GM21447 (cell line): ENCODE data around the gene AMBRA1.
"Not testable (repeated sequence)": the region's sequence is repeated elsewhere in the genome, so short reads cannot be mapped to it uniquely, and the experiment has no call there.

Experiments
- ATAC-seq: cut with Tn5 transposase; IDR thresholded peaks from one replicate; pipeline ENCODE4 v1.9.1; 2021; ENCODE audit not compliant: unreplicated experiment

AMBRA1 gene

DNA sequence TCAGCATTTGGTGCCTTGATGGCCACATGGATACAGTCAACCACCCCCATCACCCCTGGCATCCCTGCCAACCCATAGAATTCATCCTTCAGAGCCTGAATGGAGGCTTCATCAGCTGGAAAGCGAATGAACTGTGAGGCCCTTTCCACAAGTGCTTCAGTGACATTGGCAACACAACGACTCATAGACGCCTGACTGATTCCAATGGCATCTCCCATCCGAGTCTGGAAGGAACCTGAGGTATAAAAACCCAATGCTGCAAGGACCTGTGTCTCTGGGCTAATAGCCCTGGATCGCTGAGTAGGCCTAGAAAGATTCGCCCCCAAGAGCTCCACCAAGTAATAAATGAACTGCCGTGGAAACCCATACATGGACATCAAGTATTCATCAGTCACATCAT, 21.9 kb upstream of the AMBRA1 start:
- ATAC-seq, result no peak

DNA sequence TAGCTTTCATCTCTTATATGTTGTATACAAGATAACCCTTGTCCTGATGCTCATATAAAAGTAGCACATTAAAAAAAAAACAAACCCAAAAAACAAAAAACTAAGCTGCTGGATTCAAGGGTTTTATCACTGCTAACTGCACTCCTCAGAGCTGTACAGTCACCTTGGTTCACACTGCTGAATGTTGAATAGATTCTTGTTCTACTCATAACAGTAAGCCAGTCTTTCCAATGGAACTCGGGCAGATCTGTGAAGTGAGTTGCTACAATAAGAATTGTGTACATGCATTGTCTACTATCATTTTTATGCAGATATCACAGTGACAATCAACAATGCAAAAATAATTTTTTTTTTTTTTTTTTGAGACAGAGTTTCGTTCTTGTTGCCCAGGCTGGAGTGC, 18.5 kb upstream of the AMBRA1 start:
- ATAC-seq, result no peak

DNA sequence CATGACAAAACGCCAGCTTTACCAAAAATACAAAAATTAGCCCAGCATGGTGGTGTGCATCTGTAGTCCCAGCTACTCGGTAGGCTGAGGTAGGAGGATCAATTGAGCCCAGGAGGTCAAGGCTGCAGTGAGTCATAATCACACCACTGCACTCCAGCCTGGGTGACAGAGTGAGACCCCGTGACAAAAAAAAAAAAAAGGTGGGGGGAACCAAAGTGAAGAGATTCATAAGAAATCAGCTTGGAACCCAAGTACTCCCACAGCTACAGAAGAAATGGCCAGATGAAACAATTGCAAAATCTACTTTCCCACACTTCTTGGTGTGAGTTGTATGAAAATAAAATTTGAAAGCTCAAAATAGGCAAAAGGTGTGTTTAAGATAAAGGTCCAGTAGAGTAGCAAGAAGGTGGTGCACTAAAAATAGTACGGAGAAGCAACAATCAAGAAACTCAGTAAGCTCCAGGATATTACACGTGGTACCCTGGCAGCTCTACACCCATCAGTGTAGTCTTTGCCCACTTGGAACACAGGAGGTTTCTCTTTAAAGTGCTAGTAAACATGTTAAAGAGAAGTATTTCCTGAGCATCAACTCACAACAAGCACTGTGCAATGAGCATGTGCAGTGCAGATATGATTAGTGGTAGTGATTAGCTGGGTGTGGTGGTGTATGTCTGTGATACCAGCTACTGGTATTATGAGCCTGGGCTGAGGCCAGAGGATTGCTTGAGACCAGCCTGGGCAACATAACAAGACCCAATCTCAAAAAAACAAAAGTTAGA, 17.9 kb upstream of the AMBRA1 start:
- ATAC-seq, result no peak

DNA sequence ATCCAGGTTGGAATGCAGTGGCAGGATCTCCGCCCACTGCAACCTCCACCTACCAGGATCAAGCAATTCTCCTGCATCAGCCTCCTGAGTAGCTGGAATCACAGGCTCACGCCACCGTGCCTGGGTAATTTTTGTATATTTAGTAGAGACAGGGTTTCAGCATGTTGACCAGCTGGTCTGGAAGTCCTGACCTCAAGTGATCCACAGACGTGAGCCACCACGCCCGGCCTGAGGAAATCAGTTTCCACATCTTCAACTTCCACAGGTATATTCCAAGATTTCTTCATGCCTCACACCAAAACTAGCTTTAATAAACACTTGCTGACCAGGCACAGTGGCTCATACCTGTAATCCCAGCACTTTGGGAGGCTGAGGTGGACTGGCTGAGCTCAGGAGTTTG, 15.6 kb upstream of the AMBRA1 start:
- no peak for ATAC-seq

DNA sequence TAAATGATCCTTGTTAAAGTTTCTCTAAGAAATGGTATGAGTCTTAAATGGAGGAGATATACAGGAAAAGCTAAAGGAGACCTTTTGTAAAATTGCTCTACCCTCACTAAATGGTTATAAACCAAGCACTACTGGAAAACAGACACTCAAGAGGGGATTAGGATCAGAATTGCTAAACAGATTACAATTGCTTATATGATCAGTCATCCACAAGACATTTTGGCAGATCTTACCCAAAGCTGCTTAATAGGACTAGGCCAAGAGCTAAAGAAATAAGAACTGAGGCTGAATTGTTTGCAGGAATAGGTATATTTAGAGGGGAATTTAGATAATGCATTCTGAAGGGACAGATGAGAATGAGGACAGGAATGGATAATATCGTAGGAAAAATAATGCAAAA, 13.7 kb upstream of the AMBRA1 start:
- ATAC-seq, result no peak

DNA sequence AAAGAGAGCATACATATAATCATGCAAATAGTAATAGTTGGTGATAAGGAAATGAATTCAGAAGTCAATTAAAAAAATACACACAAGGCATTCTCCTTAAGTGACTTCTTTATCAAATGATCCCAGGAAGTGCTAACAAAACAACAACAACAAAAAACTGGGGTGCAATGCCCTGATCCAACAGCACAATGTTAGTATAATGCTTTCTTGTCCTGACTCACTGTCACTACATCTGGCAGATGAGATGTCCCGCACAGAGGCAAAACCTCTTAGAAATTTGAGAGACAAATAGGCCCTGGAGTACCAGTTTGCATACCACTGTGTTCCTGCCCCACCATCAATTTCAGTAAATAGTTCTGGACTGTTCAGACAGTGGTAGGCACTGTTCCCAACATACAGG, 11.0 kb upstream of the AMBRA1 start:
- ATAC-seq, result no peak

DNA sequence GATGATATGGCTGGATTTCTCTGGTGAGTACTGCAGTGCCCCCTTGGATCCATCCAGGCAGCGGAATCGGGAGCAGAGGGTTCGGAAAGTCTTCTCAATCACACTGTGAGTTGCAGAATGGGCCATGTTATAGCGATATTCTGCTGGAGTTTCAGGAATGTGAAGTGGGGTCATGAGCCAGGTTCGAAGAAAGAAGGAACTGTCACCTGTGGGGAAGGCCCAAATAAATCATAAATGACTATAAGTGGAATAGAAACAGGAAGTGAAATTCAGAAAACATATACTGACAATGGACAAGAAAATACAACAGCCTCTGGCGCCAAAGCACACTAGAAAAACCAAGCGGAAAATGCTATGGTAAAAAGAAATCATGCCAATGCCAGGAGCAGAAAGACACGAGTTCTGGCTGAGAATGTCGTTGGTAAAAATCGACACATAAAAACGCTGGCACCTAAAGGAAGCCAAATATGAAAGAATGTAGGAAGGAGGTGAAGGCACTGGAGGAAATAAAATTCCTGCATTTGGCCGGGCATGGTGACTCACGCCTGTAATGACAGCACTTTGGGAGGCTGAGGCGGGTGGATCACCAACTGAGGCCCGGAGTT, 10.0 kb upstream of the AMBRA1 start:
- no peak for ATAC-seq

DNA sequence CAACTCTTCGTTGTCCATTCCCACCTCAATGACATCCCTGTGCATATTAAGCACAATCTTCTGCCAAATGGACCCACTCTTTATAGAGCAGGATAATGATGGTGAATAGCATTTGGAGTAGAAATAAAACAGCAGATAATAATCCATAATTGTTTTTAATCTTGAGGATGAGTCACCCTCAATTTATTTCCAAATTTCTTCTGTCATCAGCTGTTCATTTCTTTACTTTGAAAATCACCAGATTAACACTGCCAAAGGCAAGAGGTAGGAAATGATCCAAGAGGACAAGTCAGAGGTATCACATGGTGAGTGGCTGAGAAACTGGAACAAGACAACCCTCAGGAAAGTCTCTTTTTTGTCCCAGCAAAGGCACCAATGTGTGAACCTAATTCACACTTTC, 7.3 kb upstream of the AMBRA1 start:
- ATAC-seq, result no peak

DNA sequence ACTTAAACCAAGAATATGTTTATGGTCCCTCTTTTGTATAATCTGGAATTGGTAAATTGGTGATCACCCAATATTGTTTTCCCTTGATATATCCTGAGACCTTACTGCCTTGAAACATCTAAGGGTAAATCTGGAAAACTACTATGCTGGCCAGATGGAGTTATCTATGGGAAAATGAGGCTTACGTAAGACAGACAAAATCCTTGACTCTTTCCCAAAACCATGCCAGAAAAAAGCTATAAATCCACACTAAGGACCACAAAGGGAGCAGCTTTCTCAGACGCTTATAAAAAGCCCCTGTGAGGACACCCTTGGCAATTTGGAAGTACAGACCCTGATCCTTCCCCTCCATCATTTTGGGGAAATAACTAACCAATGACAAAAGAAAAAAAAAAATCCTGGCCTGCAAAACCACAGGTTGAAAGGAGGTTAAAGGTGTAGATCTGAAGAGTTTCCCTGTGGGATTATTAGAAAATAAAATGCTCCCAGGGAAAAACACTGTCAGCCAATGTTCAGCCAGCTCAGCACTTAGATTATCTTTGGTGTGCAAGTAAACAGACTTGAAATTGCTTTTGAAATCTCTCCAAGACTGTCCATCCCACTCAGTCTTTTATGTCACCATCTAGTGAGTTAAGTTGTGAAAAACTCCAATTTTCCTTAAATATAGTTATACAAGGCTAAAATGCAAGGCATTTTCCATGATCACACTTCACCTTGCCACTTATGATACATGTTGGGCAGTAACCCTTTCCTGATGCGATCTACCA, 6.6 kb upstream of the AMBRA1 start:
- ATAC-seq, result no peak

DNA sequence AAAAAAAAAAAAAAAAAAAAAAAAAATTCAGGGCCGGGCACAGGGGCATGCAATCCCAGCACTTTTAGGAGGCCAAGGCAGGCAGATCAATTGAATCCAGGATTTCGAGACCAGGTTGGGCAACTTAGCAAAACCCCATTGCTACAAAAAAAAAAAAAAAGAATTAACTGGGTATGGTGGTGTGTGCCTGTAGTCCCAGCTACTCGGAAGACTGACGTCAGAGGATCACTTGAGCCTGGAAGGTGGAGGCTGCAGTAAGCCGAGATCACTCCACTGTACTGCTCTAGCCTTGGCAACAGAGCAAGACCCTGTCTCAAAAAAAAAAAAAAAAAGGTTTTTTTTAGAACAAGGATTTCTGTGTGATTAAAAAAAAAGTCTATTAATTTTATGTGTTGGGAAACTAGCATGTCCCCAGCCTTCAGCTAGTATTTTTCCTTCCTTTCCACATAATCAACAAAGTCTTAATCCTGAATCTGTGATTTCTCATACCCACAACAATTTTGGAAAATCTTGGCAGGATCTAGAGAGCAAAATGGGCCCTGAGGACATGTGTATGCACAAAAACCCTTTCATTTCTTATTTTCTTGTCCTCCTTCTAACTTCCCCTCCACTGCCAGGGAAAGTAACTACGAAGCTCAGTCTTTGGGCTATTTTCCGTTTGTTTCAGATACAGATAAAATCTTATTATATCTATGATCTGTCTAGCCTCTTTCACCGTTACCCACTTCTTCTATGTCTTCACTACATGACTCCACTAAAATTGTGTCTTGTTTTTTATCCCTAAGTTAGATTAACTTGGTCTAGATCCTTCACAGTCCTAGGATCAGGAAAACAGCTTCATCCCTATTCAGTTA, 5.7 kb upstream of the AMBRA1 start:
- ATAC-seq, result no peak

DNA sequence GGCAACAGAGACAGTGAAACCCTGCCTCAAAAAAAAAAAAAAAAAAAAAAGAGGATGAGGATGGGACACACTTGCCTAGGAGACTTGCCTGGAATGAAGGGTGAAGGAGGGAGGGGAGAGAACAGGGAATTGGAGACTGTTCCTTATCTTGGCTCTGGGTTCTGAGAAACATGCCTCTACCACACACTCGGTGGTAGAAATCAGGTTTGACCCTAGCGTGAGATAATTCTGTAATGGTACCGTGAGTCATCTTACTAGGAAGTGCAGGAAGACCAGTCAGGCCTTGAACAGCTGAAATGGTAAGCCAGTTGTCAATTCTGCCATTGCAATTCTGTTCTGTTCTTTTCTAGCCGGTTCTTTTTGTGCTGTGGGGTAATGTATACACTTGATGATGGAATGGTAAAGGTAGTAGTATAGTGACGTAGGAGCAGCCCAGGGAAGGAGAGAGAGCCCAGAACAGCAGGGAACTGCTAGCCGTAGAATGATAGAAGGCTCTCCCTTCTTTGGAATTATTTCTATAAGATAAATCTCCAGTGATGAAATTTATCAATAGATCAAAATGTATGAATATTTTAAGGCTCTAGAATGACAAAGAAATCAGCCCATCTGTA, 3.9 kb upstream of the AMBRA1 start:
- ATAC-seq, result no peak

DNA sequence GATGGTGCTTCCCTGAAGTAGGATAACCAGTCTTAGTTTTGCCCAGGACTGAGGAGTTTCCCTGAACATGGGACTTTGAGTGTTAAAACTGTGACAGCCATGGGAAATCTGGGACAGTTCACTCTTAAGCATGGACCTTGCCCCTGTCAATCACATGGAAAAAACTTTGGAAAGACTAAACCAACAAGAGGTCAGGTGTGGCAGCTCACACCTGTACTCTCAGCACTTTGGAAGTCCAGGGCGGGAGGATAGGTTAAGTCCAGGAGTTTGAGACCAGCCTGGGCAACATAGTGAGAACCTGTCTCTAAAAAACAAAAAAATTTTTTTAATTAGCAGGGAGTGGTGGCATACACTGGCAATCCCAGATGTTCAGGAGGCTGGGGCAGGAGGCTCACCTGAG, 3.3 kb upstream of the AMBRA1 start:
- ATAC-seq, result no peak

DNA sequence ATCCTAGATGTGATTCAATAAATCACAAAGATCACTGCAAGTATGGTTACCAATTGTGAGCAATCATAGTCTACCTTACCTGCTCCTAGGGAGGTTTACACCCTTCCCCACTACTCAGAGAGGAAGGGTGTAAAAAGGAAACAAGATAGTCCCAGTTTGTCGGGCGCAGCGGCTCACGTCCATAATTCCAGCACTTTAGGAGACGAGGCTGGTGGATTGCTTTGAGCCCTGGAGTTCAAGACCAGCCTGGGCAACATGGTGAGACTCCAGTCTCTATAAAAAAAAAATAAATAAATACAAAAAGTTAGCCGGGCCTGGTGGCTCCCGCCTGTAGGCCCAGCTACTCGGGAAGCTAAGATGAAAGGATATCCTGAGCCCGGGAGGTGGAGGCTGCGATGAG, 962 bp upstream of the AMBRA1 start:
- no peak for ATAC-seq

DNA sequence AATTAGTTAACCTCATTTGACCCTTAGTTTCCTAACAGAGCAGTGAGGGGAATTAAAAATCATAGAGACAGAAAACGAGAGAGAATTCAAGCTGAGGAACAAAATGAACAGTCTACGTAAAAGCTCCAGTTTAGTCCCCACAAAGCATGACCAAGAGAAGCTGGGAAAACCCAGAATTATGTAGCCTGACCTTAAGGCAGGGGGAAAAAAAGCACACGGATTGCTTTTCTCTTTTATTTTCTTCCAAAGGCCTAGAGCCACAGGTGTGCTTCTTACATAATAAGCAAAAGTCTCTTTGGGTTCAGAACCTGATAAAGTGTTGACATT, 514 bp upstream of the AMBRA1 start:
- no peak for ATAC-seq

DNA sequence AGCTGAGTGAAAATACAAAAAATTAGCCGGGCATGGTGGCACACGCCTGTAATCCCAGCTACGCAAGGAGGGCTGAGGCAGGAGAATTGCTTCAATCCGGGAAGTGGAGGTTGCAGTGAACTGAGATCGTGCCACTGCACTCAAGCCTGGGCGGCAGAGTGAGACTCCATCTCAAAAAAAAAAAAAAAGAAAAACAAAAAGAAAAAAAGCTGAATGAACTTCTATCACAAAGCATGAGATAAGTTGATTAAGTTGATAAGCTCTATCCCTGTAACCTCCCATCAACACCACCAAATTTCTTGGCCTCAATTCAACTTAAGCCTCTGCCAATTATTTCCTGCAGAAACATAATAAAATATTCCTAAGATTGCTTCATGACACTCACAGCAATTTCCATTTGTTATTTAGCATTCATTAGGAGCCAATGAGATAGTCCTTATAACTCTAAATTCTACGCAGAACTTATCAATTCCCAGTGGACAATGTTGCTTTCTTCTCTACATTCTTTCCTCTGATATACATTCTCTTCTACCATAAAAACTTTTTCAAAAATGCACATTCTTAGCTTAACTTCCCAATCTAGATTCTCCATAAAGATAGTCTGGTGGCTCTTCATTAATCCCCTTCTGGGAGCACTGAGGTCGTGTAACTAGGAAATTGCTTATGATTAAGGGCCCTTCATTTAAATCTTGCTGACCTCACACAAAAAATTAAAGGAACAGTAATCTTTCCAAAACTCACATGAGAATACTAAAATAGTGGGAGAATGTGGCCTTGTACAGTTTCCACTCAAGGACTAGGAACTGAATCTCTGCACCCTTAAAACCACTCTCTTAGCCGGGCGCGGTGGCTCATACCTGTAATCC, 2.9 kb downstream of the AMBRA1 start:
- no peak for ATAC-seq

DNA sequence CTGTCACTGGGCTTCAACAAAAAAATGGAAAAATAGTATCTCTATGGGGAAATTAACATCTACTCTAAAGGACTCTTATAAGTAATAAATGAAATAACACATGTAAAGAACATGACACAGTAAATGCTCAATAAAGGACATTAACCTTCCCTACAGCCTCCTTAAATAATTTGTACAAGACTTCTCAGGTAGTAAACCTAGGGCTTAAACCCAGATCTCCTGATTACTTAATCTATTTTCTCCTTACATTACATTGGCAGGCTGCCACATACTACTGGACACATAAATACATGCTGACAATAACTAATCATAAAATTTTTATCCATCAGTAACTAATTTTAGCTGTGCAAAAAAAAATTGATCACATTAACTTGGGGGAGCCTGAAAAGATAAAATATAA, 4.9 kb downstream of the AMBRA1 start:
- no peak for ATAC-seq

DNA sequence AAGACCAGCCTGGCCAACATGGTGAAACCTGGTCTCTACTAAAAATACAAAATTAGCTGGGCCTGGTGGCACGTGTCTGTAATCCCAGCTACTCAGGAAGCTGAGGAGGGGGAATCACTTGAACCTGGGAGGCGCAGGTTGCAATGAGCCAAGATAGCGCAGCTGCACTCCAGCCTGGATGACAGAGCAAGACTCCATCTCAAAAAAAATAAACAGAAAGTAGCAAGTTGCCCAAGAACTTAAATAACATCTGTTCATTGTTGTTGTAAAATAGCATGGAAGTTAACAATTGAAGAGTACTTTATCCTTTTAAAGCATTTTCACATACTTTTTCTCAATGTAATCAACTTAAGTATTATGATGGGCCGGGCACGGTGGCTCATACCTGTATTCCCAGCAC, 5.7 kb downstream of the AMBRA1 start:
- ATAC-seq, result no peak

DNA sequence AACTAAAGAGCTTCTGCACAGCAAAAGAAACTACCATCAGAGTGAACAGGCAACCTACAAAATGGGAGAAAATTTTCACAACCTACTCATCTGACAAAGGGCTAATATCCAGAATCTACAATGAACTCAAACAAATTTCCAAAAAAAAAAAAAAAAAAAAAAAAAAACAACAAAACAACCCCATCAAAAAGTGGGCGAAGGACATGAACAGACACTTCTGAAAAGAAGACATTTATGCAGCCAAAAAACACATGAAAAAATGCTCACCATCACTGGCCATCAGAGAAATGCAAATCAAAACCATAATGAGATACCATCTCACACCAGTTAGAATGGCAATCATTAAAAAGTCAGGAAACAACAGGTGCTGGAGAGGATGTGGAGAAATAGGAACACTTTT, 10.3 kb downstream of the AMBRA1 start:
- not testable (repeated sequence) for ATAC-seq

DNA sequence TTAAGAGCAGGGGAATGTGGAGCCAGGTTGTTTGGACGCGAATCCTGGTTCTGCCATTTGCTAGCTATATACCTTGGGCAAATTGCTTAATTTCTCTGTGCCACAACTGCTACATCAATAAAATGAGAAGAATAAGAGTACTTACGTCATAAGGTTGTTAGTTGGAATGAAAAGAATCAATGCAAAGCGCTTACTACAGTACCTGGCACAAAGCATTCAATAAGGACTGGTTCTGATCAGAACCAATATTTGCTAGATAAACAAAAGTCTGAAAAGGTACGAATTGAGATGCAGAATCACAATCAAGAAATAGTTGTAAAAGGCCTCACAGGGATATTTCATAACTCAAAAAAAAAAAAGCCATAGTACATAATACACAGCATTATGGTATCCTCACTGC, 11.2 kb downstream of the AMBRA1 start:
- ATAC-seq, result no peak

DNA sequence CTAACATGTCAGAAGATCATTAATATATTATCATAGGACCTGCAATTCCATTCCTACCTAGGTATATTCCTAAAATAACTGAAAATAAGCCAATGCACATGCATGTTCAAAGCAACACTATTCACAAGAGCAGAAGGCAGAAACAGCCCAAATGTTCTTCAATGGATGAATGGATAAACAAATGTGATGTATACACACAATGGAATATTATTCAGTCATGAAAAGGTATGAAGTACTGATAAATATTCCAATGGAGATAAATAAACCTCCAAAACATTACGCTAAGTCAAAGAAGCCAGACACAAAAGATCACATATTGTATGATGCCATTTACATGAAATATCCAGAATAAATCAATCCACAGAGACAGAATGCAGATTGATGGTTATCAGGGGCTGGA, 16.8 kb downstream of the AMBRA1 start:
- no peak for ATAC-seq
